SK-N-MC (cell line): Measurements from ENCODE around the gene TMEM154.

Experiments
- DNase-seq: peaks from one replicate; pipeline ENCODE4 v3.0.0-alpha.2; 2011; ENCODE audit warnings: low read depth, low spot score
- H3K27ac ChIP-seq: fragments of 200-600 bp; sonication (generic); 2 replicates; pipeline ENCODE4 v1.5.1; 2016; ENCODE audit warnings: mixed run types
- H3K36me3 ChIP-seq: fragments of 200-600 bp; sonication (generic); 2 replicates; pipeline ENCODE4 v1.6.1; 2017; ENCODE audit warnings: antibody characterized with exemption, low read length, mixed read lengths; ENCODE audit not compliant: insufficient read depth
- H3K4me3 ChIP-seq: fragments of 200-600 bp; sonication (generic); 2 replicates; pipeline ENCODE4 v1.5.1; 2016
- H3K9ac ChIP-seq: fragments of 200-600 bp; sonication (generic); 2 replicates; pipeline ENCODE4 v1.8.0; 2017; ENCODE audit warnings: mixed run types, mixed read lengths; ENCODE audit not compliant: insufficient read length
- H3K9me3 ChIP-seq: fragments of 200-600 bp; sonication (generic); 2 replicates; pipeline ENCODE4 v1.6.1; 2017; ENCODE audit warnings: low read depth, mild to moderate bottlenecking, antibody characterized with exemption, low read length, moderate library complexity, mixed read lengths
- EZH2 ChIP-seq: fragments of 200-600 bp; sonication (generic); IDR thresholded peaks from one replicate; pipeline ENCODE4 v1.6.1; 2017; ENCODE audit warnings: antibody characterized with exemption
- FOXP2 ChIP-seq: optimal IDR thresholded peaks from 2 replicates; pipeline ENCODE3; 2011; ENCODE audit warnings: mild to moderate bottlenecking, moderate library complexity; ENCODE audit not compliant: insufficient read depth; ENCODE audit errors: extremely low read length, control extremely low read depth
- POLR2AphosphoS5 ChIP-seq: IDR thresholded peaks from 2 replicates; pipeline ENCODE4 v1.6.1; 2012; ENCODE audit warnings: mild to moderate bottlenecking, low read depth, low read length, borderline replicate concordance

TMEM154 gene

GRCh38 chr4:152689615-152690501, 10.1 kb upstream of the TMEM154 start:
- no peak for DNase-seq
- Histone ChIP-seq H3K36me3 (no peaks in the 10 kb centered on the region), H3K9ac (no peak overlapping the region), H3K9me3 (no peaks in the 10 kb centered on the region), H3K4me3 (no peak overlapping the region), H3K27ac (no peak overlapping the region)
- no peak for TF ChIP-seq FOXP2
- no peak for TF ChIP-seq POLR2AphosphoS5
- no peak for TF ChIP-seq EZH2

- no peaks in the 10 kb centered on the region for H3K9me3 ChIP-seq
- H3K36me3 ChIP-seq = no peaks in the 10 kb centered on the region
- no peak for DNase-seq
- TF ChIP-seq EZH2 (no peak), FOXP2 (no peak), POLR2AphosphoS5 (no peak)
- H3K9ac ChIP-seq = no peak overlapping the region
- H3K4me3 ChIP-seq = no peak overlapping the region
- H3K27ac ChIP-seq = no peak overlapping the region
Observed at GRCh38 chr4:152687974-152688599, 8.3 kb upstream of the TMEM154 start.

GRCh38 chr4:152686452-152687013, 6.7 kb upstream of the TMEM154 start:
- Histone ChIP-seq H3K27ac (no peak overlapping the region), H3K4me3 (no peak overlapping the region), H3K36me3 (no peaks in the 10 kb centered on the region), H3K9ac (no peak overlapping the region), H3K9me3 (no peaks in the 10 kb centered on the region)
- DNase-seq = no peak
- TF ChIP-seq FOXP2 (no peak), EZH2 (no peak), POLR2AphosphoS5 (no peak)

- H3K9ac ChIP-seq = no peak overlapping the region
- TF ChIP-seq POLR2AphosphoS5 (no peak), FOXP2 (no peak), EZH2 (no peak)
- no peak overlapping the region for H3K4me3 ChIP-seq
- DNase-seq = no peak
- H3K27ac ChIP-seq = no peak overlapping the region
- no peaks in the 10 kb centered on the region for H3K36me3 ChIP-seq
- H3K9me3 ChIP-seq = no peaks in the 10 kb centered on the region
Observed at GRCh38 chr4:152684587-152684986, 4.8 kb upstream of the TMEM154 start.

- Histone ChIP-seq H3K27ac (no peak overlapping the region), H3K9me3 (no peaks in the 10 kb centered on the region), H3K9ac (no peak overlapping the region), H3K4me3 (no peak overlapping the region), H3K36me3 (no peaks in the 10 kb centered on the region)
- no peak for DNase-seq
- TF ChIP-seq POLR2AphosphoS5 (no peak), FOXP2 (no peak), EZH2 (no peak)
Observed at GRCh38 chr4:152684007-152684406, 4.2 kb upstream of the TMEM154 start.

- no peak overlapping the region for H3K9ac ChIP-seq
- TF ChIP-seq POLR2AphosphoS5 = no peak
- H3K9me3 ChIP-seq = no peaks in the 10 kb centered on the region
- no peak for DNase-seq
- no peak overlapping the region for H3K4me3 ChIP-seq
- H3K36me3 ChIP-seq = no peaks in the 10 kb centered on the region
- H3K27ac ChIP-seq = no peak overlapping the region
Observed at GRCh38 chr4:152682143-152682941, 2.5 kb upstream of the TMEM154 start.

- TF ChIP-seq FOXP2 = no peak
- TF ChIP-seq EZH2 = no peak
- TF ChIP-seq POLR2AphosphoS5 = no peak
- Histone ChIP-seq H3K27ac (no peak overlapping the region), H3K36me3 (no peaks in the 10 kb centered on the region), H3K9ac (no peak overlapping the region), H3K9me3 (no peaks in the 10 kb centered on the region), H3K4me3 (no peak overlapping the region)
- DNase-seq = no peak
Observed at GRCh38 chr4:152680988-152681603, 1.3 kb upstream of the TMEM154 start.

GRCh38 chr4:152678841-152679240, 956 bp downstream of the TMEM154 start:
- DNase-seq = no peak
- Histone ChIP-seq H3K27ac (no peak overlapping the region), H3K4me3 (peak overlapping the region; percentile 77), H3K36me3 (no peaks in the 10 kb centered on the region), H3K9ac (no peak overlapping the region), H3K9me3 (no peaks in the 10 kb centered on the region)
- TF ChIP-seq EZH2 = no peak
- no peak for TF ChIP-seq POLR2AphosphoS5
- no peak for TF ChIP-seq FOXP2
